GM19463 (cell line): Measurements from ENCODE around the gene RNPEPL1.

Experiments
- ATAC-seq: cut with Tn5 transposase; IDR thresholded peaks from one replicate; pipeline ENCODE4 v1.9.1; 2021; ENCODE audit warnings: mild to moderate bottlenecking, moderate library complexity; ENCODE audit not compliant: unreplicated experiment

Gene RNPEPL1

DNA sequence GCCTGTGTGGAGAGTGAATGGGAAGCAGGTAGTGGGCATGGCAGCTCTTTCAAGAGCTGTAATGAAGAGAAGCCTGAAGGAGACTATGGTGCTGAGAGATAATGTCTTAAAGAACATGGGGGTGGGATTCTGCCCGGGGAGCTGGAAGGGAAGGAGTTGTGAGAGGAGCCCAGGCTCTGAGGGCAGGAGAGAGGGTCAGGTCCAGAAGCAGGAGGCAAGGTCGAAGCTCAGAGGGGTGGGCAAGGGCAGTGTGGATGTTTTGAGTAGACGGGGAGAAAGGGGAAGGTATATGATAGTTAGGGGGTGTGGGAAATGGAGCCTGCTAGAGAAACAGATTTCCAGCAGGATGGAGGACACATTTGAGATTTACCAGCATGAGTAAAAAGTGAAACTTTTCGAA lies 20.4 kb downstream of the RNPEPL1 start:
- no peak for ATAC-seq

DNA sequence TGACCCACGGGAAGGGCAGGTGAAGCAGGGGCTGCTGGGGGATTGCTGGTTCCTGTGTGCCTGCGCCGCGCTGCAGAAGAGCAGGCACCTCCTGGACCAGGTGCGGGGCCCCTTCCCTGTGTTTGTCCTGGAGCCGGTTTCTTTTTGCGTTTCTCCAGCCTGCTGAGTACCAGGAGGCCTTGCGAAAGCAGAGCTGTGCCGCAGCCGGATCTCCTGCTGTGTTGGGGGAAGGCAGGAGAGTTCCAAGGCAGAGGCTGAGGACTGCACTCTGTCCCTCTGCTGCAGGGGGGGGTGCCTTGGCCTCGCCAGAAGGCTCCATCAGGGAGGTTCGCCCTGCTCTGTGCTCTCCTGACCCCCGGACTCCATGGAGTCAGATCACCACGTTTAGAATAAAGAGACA lies 21.1 kb downstream of the RNPEPL1 start:
- no peak for ATAC-seq

DNA sequence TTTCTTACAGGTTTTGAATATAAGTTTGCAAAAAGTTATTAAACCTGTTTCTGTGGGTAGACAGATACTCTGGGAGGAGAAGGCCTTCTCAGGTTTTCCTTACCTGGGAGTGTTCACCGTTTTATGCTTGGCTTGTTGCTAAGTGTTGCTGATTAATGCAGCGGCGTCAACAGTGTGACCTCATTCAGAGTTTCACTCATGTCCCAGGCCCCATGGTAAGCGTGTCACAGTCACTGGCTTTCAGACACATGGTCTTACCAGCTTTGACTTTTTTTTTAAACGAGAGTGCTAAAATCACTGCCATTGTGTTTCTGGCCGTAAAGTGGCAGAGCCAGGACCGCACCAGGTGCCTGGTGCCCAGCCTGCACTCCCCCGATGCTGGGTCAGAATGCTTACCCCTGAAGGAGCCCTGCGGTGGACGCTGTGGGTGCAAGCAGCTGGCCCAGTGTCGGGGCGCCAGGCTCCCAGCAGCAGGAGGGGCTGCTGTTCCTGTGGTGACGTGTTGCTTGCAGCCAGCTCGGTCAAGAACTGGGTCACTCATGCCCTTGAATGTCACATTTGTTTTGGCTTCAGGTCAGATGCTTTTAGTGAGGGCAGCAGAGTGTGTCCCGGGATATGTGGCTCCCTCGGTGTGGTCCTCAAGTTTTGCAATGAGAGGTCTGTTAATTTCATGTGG lies 21.7 kb downstream of the RNPEPL1 start:
- ATAC-seq: no peak

DNA sequence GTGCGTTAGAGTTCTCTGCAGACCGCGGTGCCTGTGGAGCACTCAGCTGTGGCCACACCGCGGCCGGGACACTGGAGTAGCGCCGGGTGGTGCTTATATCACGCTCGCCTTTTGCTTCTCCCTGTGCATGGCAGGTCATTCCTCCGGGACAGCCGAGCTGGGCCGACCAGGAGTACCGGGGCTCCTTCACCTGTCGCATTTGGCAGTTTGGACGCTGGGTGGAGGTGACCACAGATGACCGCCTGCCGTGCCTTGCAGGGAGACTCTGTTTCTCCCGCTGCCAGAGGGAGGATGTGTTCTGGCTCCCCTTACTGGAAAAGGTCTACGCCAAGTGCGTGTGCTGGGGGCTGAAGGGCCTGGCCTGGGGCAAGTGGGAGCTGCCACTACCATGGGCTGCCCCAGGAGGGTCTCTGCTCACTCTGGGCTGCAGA lies 22.4 kb downstream of the RNPEPL1 start:
- ATAC-seq: no peak

DNA sequence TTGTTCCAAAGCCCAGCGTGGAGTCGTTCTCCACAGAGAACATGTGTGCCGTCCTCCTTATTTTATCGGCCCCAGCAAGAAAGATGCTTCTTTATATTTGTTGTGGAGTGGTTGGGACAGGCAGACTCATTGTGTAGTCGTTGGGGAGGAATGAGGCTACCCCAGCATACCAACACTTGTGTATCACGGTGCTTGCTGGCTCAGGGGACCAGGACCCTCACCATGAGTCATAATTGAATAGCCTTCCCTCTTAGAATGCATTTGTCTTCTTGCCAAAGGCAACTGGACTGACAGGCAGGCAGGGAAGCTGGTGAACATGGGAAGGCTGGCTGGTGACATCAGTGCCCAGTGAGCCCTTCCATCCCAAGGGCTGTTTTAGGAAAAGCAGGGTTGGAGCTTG lies 22.9 kb downstream of the RNPEPL1 start:
- no peak for ATAC-seq

DNA sequence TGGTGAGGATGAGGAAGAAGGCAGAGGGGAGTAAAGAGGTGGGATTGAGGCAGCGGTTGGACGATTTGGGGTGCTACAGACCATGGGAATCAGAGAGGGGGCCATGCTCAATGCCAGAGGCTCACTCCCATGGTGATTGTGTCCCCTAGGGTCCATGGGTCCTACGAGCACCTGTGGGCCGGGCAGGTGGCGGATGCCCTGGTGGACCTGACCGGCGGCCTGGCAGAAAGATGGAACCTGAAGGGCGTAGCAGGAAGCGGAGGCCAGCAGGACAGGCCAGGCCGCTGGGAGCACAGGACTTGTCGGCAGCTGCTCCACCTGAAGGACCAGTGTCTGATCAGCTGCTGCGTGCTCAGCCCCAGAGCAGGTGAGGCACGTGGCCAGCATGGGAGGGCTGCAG lies 23.5 kb downstream of the RNPEPL1 start:
- no peak for ATAC-seq

DNA sequence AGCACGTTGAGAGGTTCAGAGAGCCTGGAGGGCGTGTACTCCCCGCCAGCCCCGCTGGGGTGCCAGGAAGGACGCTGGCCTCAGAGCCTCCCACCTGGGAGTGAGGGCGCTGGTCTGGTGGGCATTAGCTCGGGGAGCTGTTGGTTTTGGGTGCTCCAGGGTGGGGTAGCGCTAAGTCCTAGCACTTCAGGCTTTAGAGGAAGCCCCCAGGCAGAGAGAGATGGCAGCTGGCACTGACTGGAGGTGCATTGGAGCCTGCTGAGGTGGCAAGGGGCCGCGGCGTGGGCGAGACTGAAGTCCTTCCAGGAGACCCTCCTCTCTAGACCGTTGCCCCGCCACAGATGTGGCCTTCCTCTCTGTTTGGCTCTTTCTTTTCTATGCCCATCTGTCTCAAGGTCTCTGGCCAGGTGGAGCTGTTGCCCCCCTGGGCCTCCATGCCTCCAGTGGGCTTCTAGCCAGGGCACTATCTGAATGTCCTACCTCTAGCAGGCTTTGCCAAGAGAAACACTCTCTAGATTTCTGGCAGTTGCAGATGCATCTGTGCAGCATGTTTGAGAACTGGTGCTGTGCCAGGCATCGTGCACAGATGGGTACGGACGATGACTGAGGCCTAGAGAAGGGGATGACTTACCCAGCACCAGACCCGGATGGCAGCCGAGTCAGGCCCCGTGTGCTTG lies 24.9 kb downstream of the RNPEPL1 start:
- no peak for ATAC-seq

DNA sequence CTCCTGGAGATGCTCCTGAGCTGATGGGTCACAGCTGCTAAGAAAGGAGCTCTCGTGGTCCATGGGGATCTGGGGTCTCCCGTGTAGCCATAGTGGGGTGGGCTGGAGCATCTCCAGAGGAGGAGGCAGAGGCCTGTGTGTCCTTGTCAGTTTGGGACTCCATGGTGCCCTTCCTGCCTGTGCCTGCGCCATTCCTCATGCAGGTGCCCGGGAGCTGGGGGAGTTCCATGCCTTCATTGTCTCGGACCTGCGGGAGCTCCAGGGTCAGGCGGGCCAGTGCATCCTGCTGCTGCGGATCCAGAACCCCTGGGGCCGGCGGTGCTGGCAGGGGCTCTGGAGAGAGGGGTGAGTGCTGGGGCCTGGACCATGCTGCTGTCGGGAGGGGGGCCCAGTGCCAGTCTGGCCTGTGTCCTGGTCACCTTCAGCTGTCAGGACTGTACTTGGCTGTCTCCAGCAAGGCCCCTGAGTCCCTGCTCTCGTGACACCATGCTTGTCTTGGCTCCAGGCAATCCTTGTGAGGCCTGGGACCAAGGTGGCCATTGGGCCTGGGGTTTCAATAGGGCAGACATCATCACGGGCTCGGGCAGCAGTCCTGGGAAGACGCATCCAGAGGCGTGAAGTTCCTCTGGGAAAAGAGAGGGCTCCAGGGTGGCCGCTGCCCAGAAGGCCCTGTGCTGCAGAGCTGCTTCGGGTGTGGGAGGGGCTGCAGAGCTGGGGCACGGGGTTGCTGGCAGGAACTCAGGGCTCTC lies 25.6 kb downstream of the RNPEPL1 start:
- no peak for ATAC-seq

DNA sequence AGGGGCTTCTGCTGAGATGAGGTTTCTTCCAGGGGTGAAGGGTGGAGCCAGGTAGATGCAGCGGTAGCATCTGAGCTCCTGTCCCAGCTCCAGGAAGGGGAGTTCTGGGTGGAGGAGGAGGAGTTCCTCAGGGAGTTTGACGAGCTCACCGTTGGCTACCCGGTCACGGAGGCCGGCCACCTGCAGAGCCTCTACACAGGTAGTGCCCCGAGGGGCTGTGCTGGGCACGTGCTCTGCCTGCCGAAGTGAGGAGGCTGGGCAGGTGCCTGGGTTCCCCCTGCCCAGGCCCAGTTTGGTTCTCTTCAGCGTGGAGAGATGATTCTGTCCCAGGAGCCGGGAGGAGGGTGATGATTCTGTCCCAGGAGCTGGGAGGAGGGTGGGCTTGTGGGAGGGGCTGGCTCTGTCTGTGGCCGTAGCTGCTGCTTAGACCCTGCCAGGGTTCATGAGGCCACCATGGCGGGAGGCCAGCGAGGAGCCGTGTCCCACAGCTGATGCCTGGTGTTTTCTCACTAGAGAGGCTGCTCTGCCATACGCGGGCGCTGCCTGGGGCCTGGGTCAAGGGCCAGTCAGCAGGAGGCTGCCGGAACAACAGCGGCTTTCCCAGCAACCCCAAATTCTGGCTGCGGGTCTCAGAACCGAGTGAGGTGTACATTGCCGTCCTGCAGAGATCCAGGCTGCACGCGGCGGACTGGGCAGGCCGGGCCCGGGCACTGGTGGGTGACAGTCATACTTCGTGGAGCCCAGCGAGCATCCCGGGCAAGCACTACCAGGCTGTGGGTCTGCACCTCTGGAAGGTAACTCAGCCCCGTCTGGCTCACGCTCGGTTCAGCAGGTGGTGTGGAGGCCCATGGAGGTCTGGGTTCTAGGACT lies 26.5 kb downstream of the RNPEPL1 start:
- no peak for ATAC-seq

DNA sequence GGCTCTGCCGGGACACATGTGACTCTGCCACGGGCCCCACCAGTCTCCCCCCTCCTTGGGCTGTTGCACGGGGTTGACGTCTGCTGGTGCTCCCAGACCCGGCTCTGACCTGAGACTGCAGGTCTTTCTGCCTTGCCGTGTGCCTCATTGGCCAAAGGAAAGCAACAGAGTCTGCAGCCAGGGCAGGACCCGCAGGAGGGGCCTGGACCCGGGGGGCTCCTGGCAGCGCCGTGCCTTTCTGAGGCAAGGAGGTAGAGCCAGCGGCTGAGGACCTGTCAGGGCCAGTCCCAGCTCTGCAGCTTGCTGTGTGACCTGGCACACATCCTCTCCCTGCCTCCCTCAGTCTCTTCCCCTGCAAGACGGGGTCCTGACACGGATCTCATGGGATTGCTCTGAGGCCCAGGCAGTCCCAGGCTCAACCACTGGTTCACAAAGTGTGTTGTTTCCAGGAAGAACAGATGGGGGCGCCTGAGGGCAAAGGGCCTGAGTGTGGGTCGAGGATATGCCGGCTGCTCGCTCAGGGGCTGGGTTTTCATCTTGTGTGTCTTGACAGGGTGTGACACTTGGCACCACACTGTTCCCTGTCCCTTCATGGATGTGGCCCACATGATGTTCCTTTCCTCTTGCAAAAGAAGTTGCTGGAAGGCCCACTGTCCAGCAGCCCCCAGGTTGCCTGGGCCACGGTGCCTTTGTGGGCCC lies 27.2 kb downstream of the RNPEPL1 start:
- ATAC-seq: no peak

DNA sequence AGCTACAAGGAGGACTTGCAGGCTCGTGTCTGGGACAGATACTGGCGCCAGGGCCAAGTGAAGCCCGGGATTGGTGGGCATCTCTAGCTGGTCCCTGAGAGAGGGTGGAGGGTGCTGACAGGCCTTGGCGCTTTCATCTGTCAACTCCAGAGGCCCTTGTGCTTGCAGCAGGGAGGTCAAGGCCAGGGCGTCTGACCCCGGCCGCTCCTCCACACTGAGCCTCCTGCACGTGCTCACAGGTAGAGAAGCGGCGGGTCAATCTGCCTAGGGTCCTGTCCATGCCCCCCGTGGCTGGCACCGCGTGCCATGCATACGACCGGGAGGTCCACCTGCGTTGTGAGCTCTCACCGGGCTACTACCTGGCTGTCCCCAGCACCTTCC lies 27.8 kb downstream of the RNPEPL1 start:
- ATAC-seq: no peak

DNA sequence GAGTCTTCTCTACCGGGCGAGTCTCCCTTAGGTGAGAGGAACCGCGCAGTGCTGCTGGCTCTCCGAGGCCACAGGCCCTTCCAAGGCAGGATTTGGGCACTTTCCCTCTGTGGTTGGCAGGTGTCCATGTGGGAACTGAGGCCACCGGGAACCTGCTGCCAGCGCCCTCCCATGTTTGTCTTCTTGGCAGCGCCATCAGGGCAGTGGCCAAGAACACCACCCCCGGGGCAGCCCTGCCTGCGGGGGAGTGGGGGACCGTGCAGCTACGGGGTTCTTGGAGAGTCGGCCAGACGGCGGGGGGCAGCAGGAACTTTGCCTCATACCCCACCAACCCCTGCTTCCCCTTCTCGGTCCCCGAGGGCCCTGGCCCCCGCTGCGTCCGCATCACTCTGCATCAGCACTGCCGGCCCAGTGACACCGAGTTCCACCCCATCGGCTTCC lies 28.2 kb downstream of the RNPEPL1 start:
- ATAC-seq: no peak

DNA sequence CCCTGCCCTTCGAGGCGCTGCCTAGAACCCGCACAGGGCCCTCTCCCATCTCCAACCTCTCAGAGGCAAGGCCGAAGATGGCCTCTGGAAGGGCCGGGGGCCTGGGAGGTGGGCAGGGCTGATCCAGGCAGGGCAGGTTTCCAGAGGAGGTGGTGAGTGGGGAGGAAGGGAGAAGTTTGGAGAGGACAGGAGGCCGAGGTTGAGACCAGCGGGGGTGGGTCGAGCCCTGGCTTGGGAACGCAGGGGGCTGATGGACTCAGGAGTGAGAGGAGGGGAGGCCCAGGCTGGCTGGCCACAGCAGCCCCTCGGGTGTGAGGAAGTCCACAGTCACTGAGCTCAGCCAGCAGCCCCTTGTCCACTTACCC lies 28.8 kb downstream of the RNPEPL1 start:
- ATAC-seq: no peak

DNA sequence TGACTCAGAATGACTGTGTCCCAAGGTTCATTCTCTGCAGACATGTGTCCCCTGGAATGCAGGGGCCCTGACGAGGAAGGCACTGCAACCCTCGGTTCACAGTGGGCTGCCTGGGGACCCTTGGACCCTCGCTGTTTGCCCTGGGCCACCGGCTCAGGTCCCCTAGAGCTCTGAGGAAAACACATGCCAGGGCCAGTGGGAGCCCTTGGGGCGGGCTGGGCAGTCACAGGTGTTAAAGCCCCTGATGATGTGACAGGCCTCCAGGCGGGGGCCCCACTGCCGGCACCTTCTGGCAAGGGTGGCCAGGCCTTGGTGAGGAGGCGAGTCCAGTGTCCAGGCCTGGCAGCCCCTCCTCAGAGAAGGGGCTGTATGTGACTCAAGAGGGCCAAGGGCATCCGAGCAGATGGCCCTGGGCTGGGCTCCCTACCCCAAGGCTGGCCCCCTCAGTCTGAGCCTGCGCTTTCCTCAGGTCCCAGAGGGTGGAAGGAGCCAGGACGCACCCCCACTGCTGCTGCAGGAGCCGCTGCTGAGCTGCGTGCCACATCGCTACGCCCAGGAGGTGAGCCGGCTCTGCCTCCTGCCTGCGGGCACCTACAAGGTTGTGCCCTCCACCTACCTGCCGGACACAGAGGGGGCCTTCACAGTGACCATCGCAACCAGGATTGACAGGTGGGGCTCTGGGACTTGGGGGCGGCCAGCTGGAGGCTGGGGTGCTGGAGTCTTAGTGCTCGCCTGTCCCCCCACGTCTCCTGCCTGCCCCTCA lies 29.3 kb downstream of the RNPEPL1 start:
- no peak for ATAC-seq

DNA sequence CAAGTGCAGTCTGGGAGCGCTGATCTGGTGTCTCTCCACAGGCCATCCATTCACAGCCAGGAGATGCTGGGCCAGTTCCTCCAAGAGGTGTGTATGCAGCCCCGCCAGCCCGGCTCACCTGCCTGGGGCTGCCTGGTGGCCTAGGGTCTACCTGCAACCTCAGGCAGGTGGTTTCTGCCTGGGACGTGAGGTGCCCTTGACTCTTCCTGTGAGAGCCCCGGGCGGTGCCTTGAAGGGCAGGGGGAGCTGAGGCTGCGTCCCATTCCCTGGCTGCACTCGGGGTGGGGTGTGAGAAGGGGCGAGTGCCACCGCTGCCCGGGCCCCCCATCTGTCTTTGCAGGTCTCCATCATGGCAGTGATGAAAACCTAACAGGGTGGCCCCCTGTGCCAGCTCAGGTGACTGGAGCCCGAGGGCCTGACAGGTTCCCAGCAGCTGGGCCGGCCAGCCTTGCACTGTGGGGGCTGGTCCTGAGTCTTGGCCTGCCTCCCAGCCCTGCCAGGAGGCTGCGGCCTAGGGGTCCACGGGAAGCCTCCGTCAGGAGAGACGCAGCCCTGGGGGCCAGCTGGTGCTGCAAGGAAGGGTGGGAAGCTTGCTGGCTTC lies 30.1 kb downstream of the RNPEPL1 start:
- ATAC-seq: no peak

DNA sequence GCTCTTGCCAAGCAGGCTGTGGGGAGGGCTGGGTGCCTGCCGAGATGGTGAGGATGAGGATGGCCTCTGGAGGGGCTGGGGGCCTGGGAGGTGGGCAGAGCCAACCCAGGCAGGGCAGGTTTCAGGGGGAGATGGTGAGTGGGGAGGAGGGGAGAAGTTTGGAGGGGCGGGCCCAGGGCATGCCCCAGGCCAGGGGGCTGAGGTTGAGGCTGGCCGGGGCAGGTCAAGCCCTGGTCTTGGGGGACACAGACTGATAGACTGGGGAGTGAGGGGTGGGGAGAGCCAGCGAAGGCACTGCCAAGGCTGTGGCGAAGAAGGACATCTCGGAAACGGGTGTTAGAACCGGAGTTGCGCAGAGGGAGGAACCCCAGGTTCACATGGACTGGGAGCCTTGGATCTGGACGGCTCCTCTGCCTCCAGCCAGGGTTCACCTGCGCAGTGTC lies 30.9 kb downstream of the RNPEPL1 start:
- no peak for ATAC-seq

DNA sequence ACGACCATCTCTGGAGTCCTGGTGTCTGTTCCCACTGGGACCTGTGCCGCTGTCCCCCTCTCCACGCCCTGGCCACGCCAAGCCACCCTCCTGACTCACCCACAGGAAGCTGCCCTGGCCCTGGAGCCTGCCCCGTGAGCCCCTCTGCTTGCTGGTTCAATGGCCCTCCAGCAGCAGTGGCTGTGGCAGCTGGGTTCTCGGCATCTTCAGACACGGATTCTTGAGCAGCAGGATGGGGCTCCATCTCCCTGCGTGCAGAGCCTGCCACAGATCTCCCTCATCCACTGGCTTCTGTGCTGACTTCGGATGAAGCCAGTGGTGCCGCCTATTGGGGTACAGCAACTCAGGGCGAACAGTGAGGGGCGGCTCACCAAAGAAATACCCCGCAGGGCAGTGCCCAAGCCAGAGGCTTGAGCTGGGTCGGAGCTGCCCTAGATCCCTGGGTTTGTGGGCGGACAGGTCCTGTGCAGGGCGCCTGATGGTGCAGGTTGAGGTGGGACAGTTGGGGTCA lies 32.2 kb downstream of the RNPEPL1 start:
- no peak for ATAC-seq

DNA sequence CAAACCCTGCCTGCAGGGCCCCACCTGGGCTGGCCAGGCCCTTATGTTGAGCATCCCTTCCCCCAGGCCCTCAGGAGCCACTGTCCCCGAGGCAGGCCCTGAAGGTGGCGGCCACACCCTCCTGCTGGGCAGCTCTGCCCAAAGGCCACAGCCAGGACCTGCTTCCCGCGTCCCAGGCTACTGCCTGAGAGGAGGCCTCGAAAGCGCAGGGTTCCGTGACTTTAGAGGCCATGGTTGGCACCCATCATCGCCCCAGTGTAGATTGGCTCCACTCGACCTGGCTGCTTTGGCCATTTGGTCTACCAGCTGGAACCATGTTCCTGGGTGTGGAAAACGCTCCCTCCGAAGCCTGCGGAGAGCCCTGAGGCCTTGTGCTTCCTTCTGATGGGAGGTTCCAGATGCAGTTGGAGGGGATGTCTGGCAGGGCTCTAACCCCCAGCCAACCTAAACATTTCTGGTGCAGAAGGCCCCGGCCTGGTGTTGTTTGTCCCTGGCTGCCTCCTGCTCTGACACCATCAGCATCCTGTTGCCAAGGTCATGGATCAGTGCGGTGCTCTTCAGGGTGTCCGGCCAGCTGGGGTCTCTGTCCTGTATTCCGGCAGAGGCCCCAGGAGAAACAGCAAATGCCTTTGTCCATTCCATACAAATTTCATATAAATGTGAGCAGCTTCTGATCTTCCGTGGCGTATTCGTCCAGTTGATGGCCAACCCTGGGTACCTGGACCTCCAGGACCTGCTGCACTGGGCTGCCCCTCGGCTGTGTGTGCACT lies 33.0 kb downstream of the RNPEPL1 start:
- ATAC-seq: no peak

DNA sequence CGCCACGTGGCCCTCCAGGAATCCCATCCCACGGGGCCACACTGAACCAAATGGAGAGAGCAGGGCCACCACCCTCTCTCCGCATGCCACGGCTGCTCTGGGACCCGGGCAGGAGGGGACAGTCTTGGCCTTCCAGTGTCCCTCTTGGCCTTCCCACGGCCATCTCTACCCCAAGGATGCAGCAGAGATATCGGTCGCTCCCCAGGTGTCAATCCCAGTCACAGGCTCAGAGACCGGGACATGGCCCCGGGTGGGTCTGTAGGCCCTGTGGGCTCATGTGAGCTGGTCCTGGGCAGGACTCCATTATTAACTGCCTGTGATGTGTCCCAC lies 33.5 kb downstream of the RNPEPL1 start:
- no peak for ATAC-seq
